ENCODE measurements around the gene COL5A1.
A peak's percentile ranks its signal among the peaks of the same experiment; 100 is the strongest.

Gene COL5A1

DNA sequence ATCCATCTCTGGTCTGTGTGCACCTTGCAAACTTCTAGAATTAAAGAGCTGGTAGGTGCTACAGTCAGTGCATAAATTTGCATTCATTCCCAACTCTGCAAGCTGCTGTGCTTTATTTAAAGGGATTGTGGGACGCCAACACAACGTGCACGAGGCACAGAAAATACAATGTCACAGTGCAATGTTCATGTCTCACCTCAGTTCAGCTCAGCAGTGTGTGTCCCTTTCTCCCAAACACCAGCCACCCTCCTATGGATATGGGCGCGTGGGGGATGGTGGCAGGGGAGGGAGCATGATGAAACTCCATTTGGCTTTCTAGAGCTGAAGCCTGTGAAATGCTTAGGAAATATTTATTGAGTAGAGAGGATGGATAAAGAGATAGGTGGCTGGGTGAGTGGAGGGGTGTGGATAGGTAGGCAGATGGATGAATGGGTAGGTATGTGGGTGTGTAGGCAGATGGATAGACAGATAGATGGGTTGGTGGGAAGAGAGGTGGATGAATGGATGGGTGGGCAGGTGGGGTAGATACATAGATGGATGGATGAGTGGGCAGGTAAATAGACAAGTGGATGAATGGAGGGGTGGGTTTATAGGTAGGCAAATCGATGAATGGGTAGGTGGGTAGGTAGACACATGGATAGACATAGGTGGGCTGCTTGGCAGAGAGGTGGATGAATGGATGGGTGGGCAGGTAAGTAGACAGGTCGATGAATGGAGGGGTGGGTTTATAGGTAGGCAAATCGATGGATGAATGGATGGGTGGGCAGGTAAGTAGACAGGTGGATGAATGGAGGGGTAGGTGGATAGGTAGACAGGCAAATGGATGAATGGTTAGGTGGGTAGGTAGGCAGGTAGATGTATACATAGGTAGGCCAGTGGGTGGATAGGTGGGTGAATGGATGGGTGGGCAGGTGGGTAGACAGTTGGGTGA is 146.3 kb downstream of the COL5A1 start:
- DNase-seq (ENCODE audit: low read depth, low spot score), result no peak

DNA sequence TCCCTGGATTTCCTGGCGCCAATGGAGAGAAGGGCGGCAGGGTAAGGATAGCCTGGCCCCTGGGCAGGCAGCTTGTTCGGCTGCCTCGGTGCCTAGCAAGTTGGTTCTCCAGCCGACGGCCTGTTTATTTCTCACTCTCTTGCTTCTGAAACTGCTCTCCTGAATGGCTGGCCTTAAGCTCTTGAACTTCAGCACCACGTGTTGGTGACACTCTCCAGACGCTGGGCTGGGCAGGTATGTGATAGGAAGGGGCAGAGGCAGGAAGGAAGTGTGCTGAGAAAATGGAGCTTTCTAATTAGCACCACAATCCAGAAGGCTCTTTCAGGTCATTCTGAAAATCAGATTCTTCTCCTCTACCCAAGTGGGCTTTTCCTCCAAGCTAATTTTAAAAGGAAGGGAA is 147.6 kb downstream of the COL5A1 start:
- DNase-seq (ENCODE audit: low read depth, low spot score), result no peak

DNA sequence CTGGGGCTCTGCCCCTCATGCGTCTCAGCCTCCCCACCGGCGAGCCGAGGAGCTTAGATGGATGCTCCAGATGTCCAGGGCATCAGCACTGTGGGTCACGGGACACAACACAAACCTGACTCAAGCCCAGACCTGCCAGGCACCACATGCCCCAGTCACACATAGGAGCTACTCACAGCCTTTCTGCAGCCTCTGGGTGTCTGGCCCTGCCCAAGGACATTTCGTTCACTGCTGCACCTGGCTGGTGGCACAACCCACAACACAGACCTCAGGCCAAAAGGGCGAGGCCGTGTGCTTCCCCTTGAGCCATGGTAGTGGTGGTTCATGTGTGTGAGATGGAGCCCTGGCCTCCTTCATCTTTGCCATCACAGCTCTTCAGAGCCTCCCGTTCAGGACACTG is 149.4 kb downstream of the COL5A1 start:
- no peak for DNase-seq (ENCODE audit: low read depth, low spot score)

- no peak for DNase-seq (ENCODE audit: low read depth, low spot score)
Observed at GRCh38 chr9:134792627-134793026, 151.0 kb downstream of the COL5A1 start.

DNA sequence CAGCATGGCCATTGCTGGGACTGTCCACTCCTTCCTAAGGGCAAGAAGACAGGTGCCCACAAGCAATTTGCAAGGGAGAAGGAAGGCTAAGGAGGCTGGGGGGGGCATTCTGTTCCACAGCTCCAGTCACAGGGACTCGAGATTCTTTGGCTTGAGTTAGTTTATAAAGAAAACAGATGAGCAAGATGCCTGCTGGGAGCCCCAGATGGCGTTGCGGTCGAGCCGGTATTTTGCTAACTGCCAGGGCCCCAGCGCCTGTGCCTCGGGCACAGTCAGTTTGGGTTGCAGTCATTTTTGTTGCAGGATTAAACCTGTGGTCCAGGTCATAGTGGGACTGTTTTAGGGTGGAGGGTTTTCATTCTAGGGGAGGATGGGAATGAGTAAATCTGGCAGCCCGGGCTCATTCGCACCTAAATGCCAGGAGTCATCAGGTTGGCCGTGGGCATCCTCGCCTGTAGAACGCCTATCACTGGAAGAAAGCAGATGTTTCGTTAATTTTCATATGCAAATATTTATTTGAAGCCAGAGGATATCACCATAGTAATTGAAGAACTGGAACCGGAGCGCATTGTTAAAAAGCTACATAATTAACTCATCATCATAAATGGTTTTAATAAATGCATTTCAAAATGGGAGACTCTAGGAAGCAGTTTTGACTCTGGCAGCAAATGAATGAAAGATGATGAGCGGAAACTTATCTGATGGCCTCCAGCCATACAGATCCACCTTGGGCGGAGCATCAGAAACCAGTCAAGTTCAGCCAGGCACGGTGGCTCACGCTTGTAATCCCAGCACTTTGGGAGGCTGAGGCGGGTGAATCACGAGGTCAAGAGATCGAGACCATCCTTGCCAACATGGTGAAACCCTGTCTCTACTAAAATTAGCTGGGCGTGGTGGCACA is 151.9 kb downstream of the COL5A1 start:
- DNase-seq (ENCODE audit: low read depth, low spot score), result no peak

DNA sequence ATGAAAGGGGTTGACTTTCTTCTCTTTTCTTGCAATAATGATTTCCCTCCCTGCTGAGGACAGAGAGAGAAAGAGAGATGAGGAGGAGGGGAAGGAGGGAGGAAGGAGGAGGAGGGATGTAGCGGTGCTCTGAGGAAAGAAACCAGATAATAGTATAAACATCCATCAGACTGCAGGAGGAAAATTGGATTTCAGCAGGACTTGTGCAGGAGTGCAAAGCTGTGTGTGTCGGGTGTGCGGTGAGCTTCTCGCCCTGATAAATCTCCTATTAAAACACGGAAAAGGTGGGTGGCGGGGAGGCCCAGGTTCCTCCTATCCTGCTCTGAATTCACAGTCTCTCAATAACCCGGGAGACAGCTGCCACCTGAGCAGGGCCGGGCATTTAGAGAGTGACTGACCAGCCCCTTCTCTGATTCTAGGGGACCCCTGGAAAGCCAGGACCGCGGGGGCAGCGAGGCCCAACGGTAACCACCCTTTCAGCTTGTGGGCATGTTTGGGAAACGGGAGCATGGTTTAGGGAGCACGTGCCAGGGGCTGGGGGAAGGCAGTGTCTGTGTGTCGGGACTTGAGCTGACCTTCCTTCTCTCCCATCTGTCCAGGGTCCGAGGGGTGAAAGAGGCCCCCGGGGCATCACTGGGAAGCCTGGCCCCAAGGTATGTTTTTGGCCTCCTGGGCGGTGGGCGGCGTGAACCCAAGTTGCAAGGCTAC is 153.2 kb downstream of the COL5A1 start:
- no peak for DNase-seq (ENCODE audit: low read depth, low spot score)

DNA sequence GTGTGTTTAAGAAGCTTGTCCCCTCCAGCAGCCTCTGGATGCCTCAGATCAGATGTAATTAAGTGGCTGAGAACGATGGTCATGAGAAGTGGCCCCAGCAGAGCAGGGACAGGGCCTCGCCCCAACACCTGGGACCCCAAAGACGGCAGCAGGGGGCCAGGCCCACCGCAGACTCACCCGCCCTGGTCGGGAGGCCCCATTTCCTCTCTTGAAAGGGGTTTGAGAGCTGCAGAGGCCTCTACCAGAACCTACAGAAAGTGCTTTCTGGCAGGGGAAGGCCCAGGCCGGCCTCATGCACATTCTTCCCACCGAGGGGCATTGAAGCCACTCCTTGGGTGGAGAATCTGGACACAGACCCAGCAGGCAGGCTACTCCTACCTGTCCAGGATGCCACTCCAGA is 153.8 kb downstream of the COL5A1 start:
- no peak for DNase-seq (ENCODE audit: low read depth, low spot score)

DNA sequence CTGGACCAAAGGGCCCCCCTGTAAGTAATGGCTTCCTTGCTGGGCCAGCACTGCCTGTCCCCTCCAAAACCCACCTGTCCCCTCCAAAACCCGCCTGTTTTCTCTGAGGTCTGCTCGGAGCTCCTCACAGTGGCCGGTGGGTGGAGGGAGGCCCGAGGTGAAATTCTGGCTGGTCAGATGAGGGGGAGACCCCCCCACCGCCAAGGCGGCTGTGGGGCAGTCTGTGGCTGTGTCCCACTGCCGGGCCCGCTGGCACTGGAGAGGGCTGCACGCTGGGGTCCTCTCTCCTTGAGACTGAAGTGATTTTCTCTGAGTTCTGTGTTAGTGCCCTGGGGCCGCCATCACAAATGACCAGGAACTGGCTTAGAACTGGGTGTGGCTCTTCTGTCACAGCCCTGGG is 155.3 kb downstream of the COL5A1 start:
- DNase-seq (ENCODE audit: low read depth, low spot score), result no peak

- DNase-seq (ENCODE audit: low read depth, low spot score), result no peak
Observed at GRCh38 chr9:134800791-134801339, 159.3 kb downstream of the COL5A1 start.

DNA sequence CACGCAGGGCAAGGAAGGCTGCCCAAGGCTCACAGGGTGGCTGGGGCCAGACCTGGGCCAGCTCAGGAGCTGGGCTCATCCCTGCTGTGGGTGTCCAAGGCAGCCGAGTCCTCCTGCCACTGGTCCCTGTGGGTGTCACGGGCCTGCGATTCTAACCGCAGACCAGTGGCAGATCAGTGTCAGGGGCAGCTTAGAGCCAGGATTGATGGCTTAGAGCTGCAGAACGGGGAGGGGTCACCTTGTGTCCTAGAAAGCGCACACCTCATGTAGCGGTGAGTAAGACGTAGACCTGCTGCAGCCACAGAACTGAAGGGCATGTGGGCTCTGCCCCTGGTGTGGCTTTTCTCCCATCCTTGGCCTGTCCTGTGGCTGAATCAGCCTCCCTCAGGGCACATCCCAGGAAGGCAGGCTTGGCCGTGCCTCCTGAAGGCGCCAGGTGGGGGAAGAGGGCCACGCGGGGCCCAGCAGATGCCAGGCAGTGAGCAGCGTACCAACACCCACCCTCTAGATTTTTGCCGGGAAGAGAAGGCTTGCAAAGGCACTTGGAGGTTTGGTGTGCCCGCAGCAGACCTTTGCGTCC is 160.7 kb downstream of the COL5A1 start:
- no peak for DNase-seq (ENCODE audit: low read depth, low spot score)

DNA sequence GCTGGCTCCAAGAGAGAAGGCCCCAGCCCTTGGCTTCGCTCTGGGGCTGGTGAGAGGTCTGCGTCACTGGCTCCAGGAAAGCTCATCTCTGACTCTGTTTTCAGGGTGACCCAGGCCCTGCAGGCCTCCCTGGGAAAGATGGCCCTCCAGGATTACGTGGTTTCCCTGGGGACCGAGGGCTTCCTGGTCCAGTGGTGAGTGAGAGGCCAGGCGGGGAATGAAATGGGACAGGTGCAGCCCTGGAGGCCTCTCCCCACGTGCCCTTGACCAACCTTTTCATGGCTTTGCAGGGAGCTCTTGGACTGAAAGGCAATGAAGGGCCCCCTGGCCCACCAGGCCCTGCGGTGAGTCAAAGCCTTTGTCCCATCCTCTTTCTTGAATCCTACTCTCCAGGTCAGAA is 163.3 kb downstream of the COL5A1 start:
- DNase-seq (ENCODE audit: low read depth, low spot score), result no peak

GRCh38 chr9:134807716-134808446 is 166.3 kb downstream of the COL5A1 start:
- DNase-seq (ENCODE audit: low read depth, low spot score), result peak; percentile 43

GRCh38 chr9:134808447-134808792 is 166.8 kb downstream of the COL5A1 start:
- DNase-seq (ENCODE audit: low read depth, low spot score), result no peak

DNA sequence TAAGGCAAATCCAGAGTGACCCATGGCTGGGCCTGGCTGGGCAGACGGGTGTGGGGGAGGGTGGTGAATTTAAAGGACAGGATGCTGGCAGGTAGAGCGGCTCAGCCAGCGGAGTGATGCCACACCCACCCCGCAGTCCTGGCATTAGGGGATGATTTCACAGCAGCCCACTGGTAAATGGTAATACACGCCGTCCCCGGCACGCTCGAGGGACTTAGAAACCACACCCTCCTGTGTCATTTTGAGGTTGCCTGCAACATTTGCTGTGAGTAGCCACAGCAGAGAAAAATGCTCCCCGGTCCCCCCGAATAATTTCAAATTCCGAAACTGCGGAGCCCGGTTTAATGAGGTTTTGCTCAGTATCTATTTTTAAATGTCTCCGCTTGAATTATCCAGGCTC is 167.7 kb downstream of the COL5A1 start:
- DNase-seq (ENCODE audit: low read depth, low spot score), result no peak

GRCh38 chr9:134809826-134810225 is 168.2 kb downstream of the COL5A1 start:
- no peak for DNase-seq (ENCODE audit: low read depth, low spot score)

- DNase-seq (ENCODE audit: low read depth, low spot score), result peak; percentile 24
Observed at GRCh38 chr9:134811079-134811672, 169.6 kb downstream of the COL5A1 start.

GRCh38 chr9:134811673-134812342 is 170.2 kb downstream of the COL5A1 start:
- peak; percentile 95 for DNase-seq (ENCODE audit: low read depth, low spot score)

DNA sequence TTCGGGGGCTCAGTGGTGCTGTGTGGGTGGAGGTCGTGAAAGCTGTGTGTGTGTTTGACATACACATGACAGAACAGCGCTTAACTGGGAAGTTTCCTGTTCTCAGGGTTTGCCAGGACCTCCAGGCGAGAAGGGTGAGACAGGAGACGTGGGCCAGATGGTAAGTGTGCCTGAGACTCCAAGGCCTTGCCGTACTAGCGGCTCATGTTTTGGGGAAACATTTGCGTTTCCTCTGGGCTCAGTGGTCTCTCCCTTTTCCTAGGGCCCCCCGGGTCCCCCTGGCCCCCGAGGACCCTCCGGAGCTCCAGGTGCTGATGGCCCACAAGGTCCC is 170.7 kb downstream of the COL5A1 start:
- DNase-seq (ENCODE audit: low read depth, low spot score), result no peak

GRCh38 chr9:134813841-134814240 is 172.2 kb downstream of the COL5A1 start:
- DNase-seq (ENCODE audit: low read depth, low spot score), result no peak
